ENCODE measurements around the gene DCUN1D2. TPM values are rescaled to one million over a fixed set of nuclear protein-coding genes. Genes with fewer than 3 reads are reported as not detected.

DCUN1D2 gene
- total RNA-seq, 4 donors from 2014 or later = 18.7 to 28.4 (median 20.2) TPM

GRCh38 chr13:113511361-113511760 is 20.9 kb upstream of the DCUN1D2 start:
- 98 to 100% methylated on average over 3 to 15 of the region's 15 CpGs for WGBS, 2 donors (ENCODE audit: low coverage in 1 of 2)
- Histone ChIP-seq H3K36me3 (peaks cover 0 to 14% (median 6%) of the 10 kb centered on the region in 4 donors), H3K27me3 (no peaks in the 10 kb centered on the region), H3K9me3 (no peaks in the 10 kb centered on the region), H3K27ac (no peak overlapping the region), H3K4me3 (no peak overlapping the region), H3K4me1 (no peaks in the 10 kb centered on the region)
- DNase-seq = no peak
- TF ChIP-seq CTCF (IDR thresholded peaks at IDR 0.05) (no peak), POLR2A (IDR thresholded peaks at IDR 0.05) (no peak), EP300 (IDR thresholded peaks at IDR 0.05; ENCODE audit: low read depth) (no peak), POLR2AphosphoS5 (IDR thresholded peaks at IDR 0.05) (no peak)
- intact Hi-C loops (cut with DNase I; ENCODE audit: low total_unique reads) = no loop called here
- in situ Hi-C loops (cut with MboI; ENCODE audit: low pct_ligation_motif_present in 1 of 4, low pct_unique_long_range_greater_than_20kb in 1 of 4, low sequenced_read_pairs in 3 of 4) = no loop called here

GRCh38 chr13:113510871-113511270 is 20.4 kb upstream of the DCUN1D2 start:
- intact Hi-C loops (cut with DNase I; ENCODE audit: low total_unique reads) = no loop called here
- H3K4me1 ChIP-seq = no peaks in the 10 kb centered on the region
- H3K36me3 ChIP-seq = peaks cover 0 to 14% (median 6%) of the 10 kb centered on the region in 4 donors
- in situ Hi-C loops (cut with MboI; ENCODE audit: low pct_ligation_motif_present in 1 of 4, low pct_unique_long_range_greater_than_20kb in 1 of 4, low sequenced_read_pairs in 3 of 4) = no loop called here
- no peak overlapping the region for H3K27ac ChIP-seq
- H3K27me3 ChIP-seq = no peaks in the 10 kb centered on the region
- 90 to 96% methylated on average over 2 to 21 of the region's 21 CpGs for WGBS, 2 donors (ENCODE audit: low coverage in 1 of 2)
- TF ChIP-seq POLR2A (IDR thresholded peaks at IDR 0.05) = no peak
- no peaks in the 10 kb centered on the region for H3K9me3 ChIP-seq
- DNase-seq = no peak
- H3K4me3 ChIP-seq = no peak overlapping the region

GRCh38 chr13:113509989-113510388 is 19.5 kb upstream of the DCUN1D2 start:
- DNase-seq = no peak
- Histone ChIP-seq H3K9me3 (no peaks in the 10 kb centered on the region), H3K27me3 (no peaks in the 10 kb centered on the region), H3K4me3 (no peak overlapping the region), H3K27ac (no peak overlapping the region), H3K36me3 (peaks cover 0 to 14% (median 6%) of the 10 kb centered on the region in 4 donors), H3K4me1 (no peaks in the 10 kb centered on the region)
- WGBS, 2 donors (ENCODE audit: low coverage in 1 of 2) = 88 to 97% methylated on average over 6 to 10 of the region's 10 CpGs
- in situ Hi-C loops (cut with MboI; ENCODE audit: low pct_ligation_motif_present in 1 of 4, low pct_unique_long_range_greater_than_20kb in 1 of 4, low sequenced_read_pairs in 3 of 4) (no loop called here), intact Hi-C loops (cut with DNase I; ENCODE audit: low total_unique reads) (no loop called here)
- TF ChIP-seq EP300 (IDR thresholded peaks at IDR 0.05; ENCODE audit: low read depth) (no peak), CTCF (IDR thresholded peaks at IDR 0.05) (no peak), POLR2AphosphoS5 (IDR thresholded peaks at IDR 0.05) (no peak), POLR2A (IDR thresholded peaks at IDR 0.05) (no peak)

GRCh38 chr13:113508521-113509254 is 18.2 kb upstream of the DCUN1D2 start:
- WGBS, 2 donors (ENCODE audit: low coverage in 1 of 2) = 92 to 95% methylated on average over 6 to 14 of the region's 17 CpGs
- Histone ChIP-seq H3K36me3 (peaks cover 0 to 19% (median 6%) of the 10 kb centered on the region in 4 donors), H3K9me3 (no peaks in the 10 kb centered on the region), H3K27me3 (no peaks in the 10 kb centered on the region), H3K27ac (no peak overlapping the region), H3K4me3 (no peak overlapping the region), H3K4me1 (no peaks in the 10 kb centered on the region)
- no peak for DNase-seq
- intact Hi-C loops (cut with DNase I; ENCODE audit: low total_unique reads) = no loop called here
- in situ Hi-C loops (cut with MboI; ENCODE audit: low pct_ligation_motif_present in 1 of 4, low pct_unique_long_range_greater_than_20kb in 1 of 4, low sequenced_read_pairs in 3 of 4) = no loop called here
- no peak for TF ChIP-seq POLR2AphosphoS5 (IDR thresholded peaks at IDR 0.05)
- TF ChIP-seq POLR2A (IDR thresholded peaks at IDR 0.05) = no peak
- TF ChIP-seq CTCF (IDR thresholded peaks at IDR 0.05) = no peak
- no peak for TF ChIP-seq EP300 (IDR thresholded peaks at IDR 0.05; ENCODE audit: low read depth)

Measured in transverse colon (tissue), 4 donors.